COR-L47 (cell line): ENCODE measurements around the gene FNDC3B.

Experiments
- DNase-seq: peaks from one replicate; lab custom pipeline; 2025; lab: John Stamatoyannopoulos, UW

FNDC3B gene

GRCh38 chr3:172286548-172287148 is 247.3 kb downstream of the FNDC3B start:
- no peak for DNase-seq

- no peak for DNase-seq
These were observed 248.6 kb downstream of the FNDC3B start for GRCh38 chr3:172287937-172288477.

- no peak for DNase-seq
These were observed 249.3 kb downstream of the FNDC3B start for GRCh38 chr3:172288651-172289050.

GRCh38 chr3:172289583-172289982 is 250.2 kb downstream of the FNDC3B start:
- DNase-seq: no peak

GRCh38 chr3:172290457-172290856 is 251.1 kb downstream of the FNDC3B start:
- DNase-seq: no peak

- no peak for DNase-seq
These were observed 252.3 kb downstream of the FNDC3B start for GRCh38 chr3:172291650-172292049.

- no peak for DNase-seq
These were observed 253.0 kb downstream of the FNDC3B start for GRCh38 chr3:172292422-172292821.

- DNase-seq: no peak
These were observed 253.7 kb downstream of the FNDC3B start for GRCh38 chr3:172293093-172293492.

- DNase-seq: no peak
These were observed 254.9 kb downstream of the FNDC3B start for GRCh38 chr3:172294223-172294806.

GRCh38 chr3:172296248-172296974 is 257.0 kb downstream of the FNDC3B start:
- DNase-seq: no peak

GRCh38 chr3:172296975-172297332 is 257.6 kb downstream of the FNDC3B start:
- no peak for DNase-seq

- no peak for DNase-seq
These were observed 258.9 kb downstream of the FNDC3B start for GRCh38 chr3:172298247-172298646.

GRCh38 chr3:172300187-172300586 is 260.8 kb downstream of the FNDC3B start:
- DNase-seq: no peak

GRCh38 chr3:172300862-172301261 is 261.5 kb downstream of the FNDC3B start:
- no peak for DNase-seq

GRCh38 chr3:172302203-172302602 is 262.8 kb downstream of the FNDC3B start:
- DNase-seq: no peak

GRCh38 chr3:172303181-172303580 is 263.8 kb downstream of the FNDC3B start:
- no peak for DNase-seq

- no peak for DNase-seq
These were observed 264.7 kb downstream of the FNDC3B start for GRCh38 chr3:172303941-172304558.

- DNase-seq: no peak
These were observed 266.2 kb downstream of the FNDC3B start for GRCh38 chr3:172305552-172305951.

- DNase-seq: no peak
These were observed 266.6 kb downstream of the FNDC3B start for GRCh38 chr3:172305974-172306373.

- DNase-seq: no peak
These were observed 267.8 kb downstream of the FNDC3B start for GRCh38 chr3:172307141-172307560.

- DNase-seq: no peak
These were observed 269.7 kb downstream of the FNDC3B start for GRCh38 chr3:172309059-172309458.

- DNase-seq: no peak
These were observed 270.5 kb downstream of the FNDC3B start for GRCh38 chr3:172309741-172310427.
